ENCODE results near the gene MAN2B2. TPM values are rescaled to one million over a fixed set of nuclear protein-coding genes. Genes with fewer than 3 reads are reported as not detected.

The MAN2B2 gene
- total RNA-seq = 21.1 and 22.2 TPM in 2 replicates
- 21.4 and 24.0 TPM in 2 replicates for polyA plus RNA-seq

DNA sequence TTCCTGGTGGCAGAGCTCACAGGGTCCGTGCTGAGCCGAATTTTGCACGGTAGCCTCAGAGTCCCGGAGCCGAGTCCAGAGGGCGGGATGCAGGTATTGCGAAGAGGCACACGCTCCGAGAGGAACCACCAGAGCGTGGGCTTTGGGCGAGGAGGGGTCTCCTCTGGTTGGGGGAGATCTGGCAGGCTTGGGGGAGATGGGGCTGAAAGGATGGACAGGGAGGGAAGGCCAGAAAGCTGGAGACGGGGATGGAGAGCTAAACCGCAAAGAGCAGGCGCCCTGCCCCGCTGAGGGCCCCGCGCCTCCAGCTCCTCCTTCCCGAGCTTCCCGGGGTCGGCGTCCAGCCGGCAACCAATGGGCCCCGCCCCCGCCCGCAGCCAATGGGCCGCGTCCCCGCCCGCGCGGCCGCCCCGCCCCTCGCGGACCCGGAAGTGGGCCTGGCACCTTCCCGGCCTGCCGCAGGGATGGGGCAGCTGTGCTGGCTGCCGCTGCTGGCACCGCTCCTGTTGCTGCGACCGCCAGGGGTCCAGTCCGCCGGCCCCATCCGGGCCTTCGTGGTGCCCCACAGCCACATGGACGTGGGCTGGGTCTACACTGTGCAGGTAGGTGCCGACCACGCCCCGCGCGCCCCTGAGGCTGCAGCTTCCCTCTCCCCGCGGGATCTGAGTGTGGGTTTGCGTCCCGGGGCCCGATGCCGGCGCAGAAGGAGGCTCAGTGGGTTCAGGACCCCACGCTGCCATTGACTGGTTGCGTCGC lies at the start of gene MAN2B2:
TSS of gene MAN2B2 (plus strand) at position 443 of the 756 bp plus-strand sequence. CDS start at position 465, 22 bp downstream.
- H3K79me2 ChIP-seq = no peaks in the 10 kb centered on the region
- no peaks in the 10 kb centered on the region for H3K9me2 ChIP-seq (replicated peaks; ENCODE audit: insufficient read depth)
- no peaks in the 10 kb centered on the region for H3K36me3 ChIP-seq (replicated peaks; ENCODE audit: insufficient read depth, low read depth)
- peak; percentile 94 for DNase-seq (ENCODE audit: low spot score)
- no peaks in the 10 kb centered on the region for H3K9me3 ChIP-seq (ENCODE audit: low read depth)
- H3K4me3 ChIP-seq = peak within 1 kb of the TSS; percentile 81
- H3K27ac ChIP-seq = peak within 1 kb of the TSS; percentile 25
- H3K4me2 ChIP-seq = peak within 1 kb of the TSS; percentile 99
- H3K27me3 ChIP-seq = peaks cover 14% of the 10 kb centered on the region
- TF ChIP-seq, protein P1, sequence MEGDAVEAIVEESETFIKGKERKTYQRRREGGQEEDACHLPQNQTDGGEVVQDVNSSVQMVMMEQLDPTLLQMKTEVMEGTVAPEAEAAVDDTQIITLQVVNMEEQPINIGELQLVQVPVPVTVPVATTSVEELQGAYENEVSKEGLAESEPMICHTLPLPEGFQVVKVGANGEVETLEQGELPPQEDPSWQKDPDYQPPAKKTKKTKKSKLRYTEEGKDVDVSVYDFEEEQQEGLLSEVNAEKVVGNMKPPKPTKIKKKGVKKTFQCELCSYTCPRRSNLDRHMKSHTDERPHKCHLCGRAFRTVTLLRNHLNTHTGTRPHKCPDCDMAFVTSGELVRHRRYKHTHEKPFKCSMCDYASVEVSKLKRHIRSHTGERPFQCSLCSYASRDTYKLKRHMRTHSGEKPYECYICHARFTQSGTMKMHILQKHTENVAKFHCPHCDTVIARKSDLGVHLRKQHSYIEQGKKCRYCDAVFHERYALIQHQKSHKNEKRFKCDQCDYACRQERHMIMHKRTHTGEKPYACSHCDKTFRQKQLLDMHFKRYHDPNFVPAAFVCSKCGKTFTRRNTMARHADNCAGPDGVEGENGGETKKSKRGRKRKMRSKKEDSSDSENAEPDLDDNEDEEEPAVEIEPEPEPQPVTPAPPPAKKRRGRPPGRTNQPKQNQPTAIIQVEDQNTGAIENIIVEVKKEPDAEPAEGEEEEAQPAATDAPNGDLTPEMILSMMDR (IDR thresholded peaks at IDR 0.05; ENCODE audit: poor library complexity) = no peak
- TF ChIP-seq EZH2phosphoT487 (IDR thresholded peaks at IDR 0.05; ENCODE audit: low read depth, severe bottlenecking, unreplicated experiment) (no peak), EZH2 (IDR thresholded peaks at IDR 0.05; ENCODE audit: borderline replicate concordance) (no peak)
- peaks cover 4% of the 10 kb centered on the region for H3K4me1 ChIP-seq (ENCODE audit: insufficient read depth)
- H4K20me1 ChIP-seq (ENCODE audit: insufficient read depth, poor library complexity, severe bottlenecking) = no peaks in the 10 kb centered on the region
- under 1% methylated on average over 32 of the region's 62 CpGs for WGBS (ENCODE audit: low lambda C conversion rate, missing lambda C conversion rate)
- peak within 1 kb of the TSS; percentile 88 for H2AFZ ChIP-seq

DNA sequence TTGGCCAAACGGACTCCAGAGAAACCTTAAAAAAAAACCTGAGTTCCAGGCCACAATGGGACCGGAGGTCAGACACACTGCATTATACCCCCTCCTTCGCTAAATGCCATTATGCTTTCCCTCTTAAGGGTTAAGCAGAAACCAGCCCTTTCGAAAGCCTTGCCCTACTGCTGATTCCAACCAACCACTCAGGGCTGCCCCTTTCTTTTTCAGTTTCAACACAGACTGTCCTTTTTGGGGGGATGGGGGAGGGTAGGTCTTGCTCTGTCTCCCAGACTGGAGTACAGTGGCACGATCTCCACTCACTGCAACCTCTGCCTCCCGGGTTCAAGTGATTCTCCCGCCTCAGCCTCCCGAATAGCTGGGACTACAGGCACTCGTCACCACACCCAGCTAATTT lies 49.5 kb upstream of the MAN2B2 start:
- Histone ChIP-seq H3K27me3 (no peaks in the 10 kb centered on the region), H3K4me1 (ENCODE audit: insufficient read depth) (no peaks in the 10 kb centered on the region), H3K4me3 (no peak overlapping the region), H3K27ac (no peak overlapping the region), H3K4me2 (no peak overlapping the region), H2AFZ (no peak overlapping the region), H3K9me2 (replicated peaks; ENCODE audit: insufficient read depth) (no peaks in the 10 kb centered on the region), H3K79me2 (no peaks in the 10 kb centered on the region), H3K9me3 (ENCODE audit: low read depth) (no peaks in the 10 kb centered on the region), H4K20me1 (ENCODE audit: insufficient read depth, poor library complexity, severe bottlenecking) (no peaks in the 10 kb centered on the region), H3K36me3 (replicated peaks; ENCODE audit: insufficient read depth, low read depth) (no peaks in the 10 kb centered on the region)
- no peak for DNase-seq (ENCODE audit: low spot score)
- 90% methylated on average over 9 of the region's 9 CpGs for WGBS (ENCODE audit: low lambda C conversion rate, missing lambda C conversion rate)
- no peak for TF ChIP-seq EZH2 (IDR thresholded peaks at IDR 0.05; ENCODE audit: borderline replicate concordance)
- no peak for TF ChIP-seq EZH2phosphoT487 (IDR thresholded peaks at IDR 0.05; ENCODE audit: low read depth, severe bottlenecking, unreplicated experiment)
- TF ChIP-seq, protein P1 (IDR thresholded peaks at IDR 0.05; ENCODE audit: poor library complexity) = no peak

- H4K20me1 ChIP-seq (ENCODE audit: insufficient read depth, poor library complexity, severe bottlenecking) = no peaks in the 10 kb centered on the region
- 68% methylated on average over 5 of the region's 5 CpGs for WGBS (ENCODE audit: low lambda C conversion rate, missing lambda C conversion rate)
- H3K27me3 ChIP-seq = no peaks in the 10 kb centered on the region
- H3K4me2 ChIP-seq = no peak overlapping the region
- no peak overlapping the region for H2AFZ ChIP-seq
- H3K79me2 ChIP-seq = no peaks in the 10 kb centered on the region
- no peaks in the 10 kb centered on the region for H3K9me2 ChIP-seq (replicated peaks; ENCODE audit: insufficient read depth)
- H3K4me1 ChIP-seq (ENCODE audit: insufficient read depth) = no peaks in the 10 kb centered on the region
- H3K4me3 ChIP-seq = no peak overlapping the region
- H3K36me3 ChIP-seq (replicated peaks; ENCODE audit: insufficient read depth, low read depth) = no peaks in the 10 kb centered on the region
- no peaks in the 10 kb centered on the region for H3K9me3 ChIP-seq (ENCODE audit: low read depth)
- H3K27ac ChIP-seq = no peak overlapping the region
- TF ChIP-seq EZH2 (IDR thresholded peaks at IDR 0.05; ENCODE audit: borderline replicate concordance) = no peak
- TF ChIP-seq, protein P1 (IDR thresholded peaks at IDR 0.05; ENCODE audit: poor library complexity) = no peak
- TF ChIP-seq EZH2phosphoT487 (IDR thresholded peaks at IDR 0.05; ENCODE audit: low read depth, severe bottlenecking, unreplicated experiment) = no peak
- no peak for DNase-seq (ENCODE audit: low spot score)
Observed at GRCh38 chr4:6526156-6526555, 48.8 kb upstream of the MAN2B2 start.

All from hepatocyte (in vitro differentiated cells).